NCI-H748 (cell line): ENCODE data around the gene NR1I3.

Experiments used
- DNase-seq: peaks from one replicate; lab custom pipeline; 2025; ENCODE audit not compliant: unreplicated experiment; lab: John Stamatoyannopoulos, UW

The NR1I3 gene

GRCh38 chr1:161196521-161197451 lies 41.2 kb downstream of the NR1I3 start:
- DNase-seq = no peak

GRCh38 chr1:161196111-161196510 lies 41.9 kb downstream of the NR1I3 start:
- DNase-seq = no peak

GRCh38 chr1:161195171-161195570 lies 42.8 kb downstream of the NR1I3 start:
- DNase-seq = no peak

GRCh38 chr1:161193561-161194235 lies 44.3 kb downstream of the NR1I3 start:
- DNase-seq = no peak

- peak; percentile 74 for DNase-seq
These were observed 45.2 kb downstream of the NR1I3 start for GRCh38 chr1:161192476-161193465.

- DNase-seq = no peak
These were observed 46.0 kb downstream of the NR1I3 start for GRCh38 chr1:161191971-161192370.

GRCh38 chr1:161190962-161191521 lies 47.0 kb downstream of the NR1I3 start:
- DNase-seq = no peak

GRCh38 chr1:161189036-161189435 lies 49.0 kb downstream of the NR1I3 start:
- no peak for DNase-seq

GRCh38 chr1:161188381-161188780 lies 49.6 kb downstream of the NR1I3 start:
- DNase-seq = no peak

- DNase-seq = no peak
These were observed 50.7 kb downstream of the NR1I3 start for GRCh38 chr1:161187311-161187710.

- no peak for DNase-seq
These were observed 52.2 kb downstream of the NR1I3 start for GRCh38 chr1:161185732-161186311.

- DNase-seq = no peak
These were observed 52.7 kb downstream of the NR1I3 start for GRCh38 chr1:161185282-161185682.

GRCh38 chr1:161182214-161182613 lies 55.8 kb downstream of the NR1I3 start:
- DNase-seq = no peak

- no peak for DNase-seq
These were observed 57.4 kb downstream of the NR1I3 start for GRCh38 chr1:161180639-161181038.

- DNase-seq = no peak
These were observed 58.3 kb downstream of the NR1I3 start for GRCh38 chr1:161179698-161180097.
